Keratinocyte (primary cell): Measurements from ENCODE around the gene GNAL. TPM values are rescaled to one million over a fixed set of nuclear protein-coding genes. Genes with fewer than 3 reads are reported as not detected.

Experiments used
- DNase-seq: peaks from one replicate; pipeline ENCODE4 v3.0.0-alpha.2; 2011; ENCODE audit warnings: low read depth, missing footprints, low spot score
- FAIRE-seq: peaks from 2 replicates; lab custom pipeline; 2011; peaks lifted over from hg19 to GRCh38; lab: Jason Lieb, UNC
- H2AFZ ChIP-seq: 2 replicates; pipeline ENCODE4 v1.6.0; 2012; ENCODE audit warnings: low read length, control low read depth, inconsistent platforms; ENCODE audit not compliant: control insufficient read depth
- H3K27ac ChIP-seq: 2 replicates; pipeline ENCODE4 v1.5.1; 2011; ENCODE audit warnings: low read length; ENCODE audit not compliant: control insufficient read depth, insufficient read depth
- H3K27me3 ChIP-seq: 3 replicates; pipeline ENCODE4 v1.6.0; 2011; ENCODE audit warnings: low read length; ENCODE audit not compliant: control insufficient read depth, insufficient read depth; ENCODE audit errors: extremely low read depth
- H3K36me3 ChIP-seq, 2 experiments: 2 replicates in 1 of 2; 3 replicates in 1 of 2; pipeline ENCODE4 v1.5.1; 2011; ENCODE audit warnings: low read length in 2 of 2, mild to moderate bottlenecking in 1 of 2; ENCODE audit not compliant: control insufficient read depth in 2 of 2, insufficient read depth in 2 of 2; ENCODE audit errors: extremely low read depth in 1 of 2
- H3K4me1 ChIP-seq: 3 replicates; pipeline ENCODE4 v1.5.1; 2011; ENCODE audit warnings: low read length; ENCODE audit not compliant: control insufficient read depth, insufficient read depth; ENCODE audit errors: extremely low read depth
- H3K4me2 ChIP-seq: 3 replicates; pipeline ENCODE4 v1.6.0; 2011; ENCODE audit warnings: low read depth, low read length; ENCODE audit not compliant: control insufficient read depth, insufficient read depth; ENCODE audit errors: extremely low read depth
- H3K4me3 ChIP-seq, 3 experiments: fragments of 200-600 bp in 1 of 3; sonication (generic) in 1 of 3; 2 replicates in 2 of 3; 3 replicates in 1 of 3; pipeline ENCODE4 v1.5.1; 2011 to 2016; ENCODE audit warnings: low read length in 3 of 3, mild to moderate bottlenecking in 3 of 3, control low read depth in 2 of 3, inconsistent platforms in 1 of 3, low read depth in 1 of 3, mixed read lengths in 1 of 3, mixed run types in 1 of 3, moderate library complexity in 1 of 3; ENCODE audit not compliant: control insufficient read depth in 2 of 3, insufficient read depth in 2 of 3; ENCODE audit errors: extremely low read depth in 1 of 3
- H3K79me2 ChIP-seq: 2 replicates; pipeline ENCODE4 v1.6.0; 2012; ENCODE audit warnings: low read length; ENCODE audit not compliant: control insufficient read depth, insufficient read depth
- H3K9ac ChIP-seq: 3 replicates; pipeline ENCODE4 v1.6.0; 2011; ENCODE audit warnings: low read length; ENCODE audit not compliant: control insufficient read depth, insufficient read depth; ENCODE audit errors: extremely low read depth
- H3K9me1 ChIP-seq: 3 replicates; pipeline ENCODE4 v1.6.0; 2011; ENCODE audit warnings: low read length; ENCODE audit not compliant: control insufficient read depth, insufficient read depth; ENCODE audit errors: extremely low read depth
- H3K9me3 ChIP-seq: 2 replicates; pipeline ENCODE4 v1.5.1; 2012; ENCODE audit warnings: low read depth, low read length; ENCODE audit not compliant: control insufficient read depth
- H4K20me1 ChIP-seq: 3 replicates; pipeline ENCODE4 v1.6.0; 2011; ENCODE audit warnings: low read length; ENCODE audit not compliant: control insufficient read depth, insufficient read depth; ENCODE audit errors: extremely low read depth
- CTCF ChIP-seq, 3 experiments: IDR thresholded peaks in 1 of 3; conservative IDR thresholded peaks in 1 of 3; optimal IDR thresholded peaks in 1 of 3; 2 replicates in 2 of 3; 3 replicates in 1 of 3; pipeline versions ENCODE3 to v1.5.1; 2011; ENCODE audit warnings: low read length in 3 of 3, mild to moderate bottlenecking in 3 of 3, moderate library complexity in 2 of 3, control low read depth in 1 of 3, inconsistent platforms in 1 of 3; ENCODE audit not compliant: insufficient read depth in 2 of 3; ENCODE audit errors: extremely low read depth in 1 of 3
- EZH2 ChIP-seq: IDR thresholded peaks from one replicate; pipeline ENCODE4 v1.6.1; 2012; ENCODE audit warnings: inconsistent platforms, mild to moderate bottlenecking, low read length, moderate library complexity
- dilution Hi-C: fragments of 300-500 bp; cut with MboI; formaldehyde crosslinking; loops from one replicate; pipeline ENCODE4 v1.7.0; 2020; ENCODE audit warnings: low sequenced_read_pairs; ENCODE audit not compliant: extremely low pct_ligation_motif_present
- polyA plus RNA-seq, 5 experiments: library from polyadenylated mRNA; depleted of rRNA in 3 of 5; stranded (reverse) in 3 of 5; stranded (forward) in 1 of 5; unstranded in 1 of 5; fragments of >200 nt; gene quantifications; 1 replicate in 1 of 5; 2 replicates in 3 of 5; 3 replicates in 1 of 5; pipeline versions ENCODE4 v1.2.1 to v1.2.3, GENCODE V29; 2011 to 2012; ENCODE audit warnings: missing spikeins in 2 of 5, low read depth in 1 of 5, low replicate concordance in 1 of 5

GNAL gene
- polyA plus RNA-seq, 1 donor (not counting 4 experiments of a cell fraction or from before 2014, with no cell fraction given) = 30.0 TPM

GRCh38 chr18:11760498-11761167, 71.6 kb downstream of the GNAL start:
- Histone ChIP-seq H3K27ac (no peak overlapping the region), H4K20me1 (no peaks in the 10 kb centered on the region)
- TF ChIP-seq EZH2 = no peak
- TF ChIP-seq CTCF (optimal IDR thresholded peaks at IDR 0.05 in 1 of 3, IDR thresholded peaks at IDR 0.05 in 1 of 3, conservative IDR thresholded peaks at IDR 0.05 in 1 of 3; ENCODE audit: extremely low read depth in 1 of 3, insufficient read depth in 2 of 3, low read length in 3 of 3) = no peak

GRCh38 chr18:11761553-11761952, 72.5 kb downstream of the GNAL start:
- Histone ChIP-seq H3K36me3 (no peaks in the 10 kb centered on the region), H3K4me3 (no peak overlapping the region), H3K27me3 (no peaks in the 10 kb centered on the region), H3K27ac (no peak overlapping the region), H3K4me2 (no peak overlapping the region), H3K9ac (no peak overlapping the region), H2AFZ (no peak overlapping the region), H3K9me3 (no peaks in the 10 kb centered on the region), H4K20me1 (no peaks in the 10 kb centered on the region), H3K4me1 (no peaks in the 10 kb centered on the region), H3K79me2 (no peaks in the 10 kb centered on the region), H3K9me1 (no peaks in the 10 kb centered on the region)
- TF ChIP-seq EZH2 = no peak
- peak; percentile 34 to 43 (median 39) for TF ChIP-seq CTCF (optimal IDR thresholded peaks at IDR 0.05 in 1 of 3, IDR thresholded peaks at IDR 0.05 in 1 of 3, conservative IDR thresholded peaks at IDR 0.05 in 1 of 3; ENCODE audit: extremely low read depth in 1 of 3, insufficient read depth in 2 of 3, low read length in 3 of 3)
- DNase-seq (no peak), FAIRE-seq (no peak)
- dilution Hi-C loops = no loop called here

More at GRCh38 chr18:11760498-11761167, 71.6 kb downstream of the GNAL start:
- no peaks in the 10 kb centered on the region for H3K9me1 ChIP-seq
- no peaks in the 10 kb centered on the region for H3K79me2 ChIP-seq
- no peak overlapping the region for H3K4me2 ChIP-seq
- H3K9ac ChIP-seq = no peak overlapping the region
- no peaks in the 10 kb centered on the region for H3K4me1 ChIP-seq
- H3K4me3 ChIP-seq = no peak overlapping the region
- FAIRE-seq = no peak
- H2AFZ ChIP-seq = no peak overlapping the region
- no peaks in the 10 kb centered on the region for H3K36me3 ChIP-seq
- dilution Hi-C loops = no loop called here
- no peaks in the 10 kb centered on the region for H3K9me3 ChIP-seq
- no peak for DNase-seq
- no peaks in the 10 kb centered on the region for H3K27me3 ChIP-seq
